ENCODE data around the gene SLC6A6.

Gene SLC6A6

GRCh38 chr3:14402304-14402811 lies at the start of gene SLC6A6:
TSS of gene SLC6A6 (plus strand) at chr3:14402606. CDS start at chr3:14443635, 41,029 bp downstream.
- DNase-seq, result peak; percentile 76 to 87

DNA sequence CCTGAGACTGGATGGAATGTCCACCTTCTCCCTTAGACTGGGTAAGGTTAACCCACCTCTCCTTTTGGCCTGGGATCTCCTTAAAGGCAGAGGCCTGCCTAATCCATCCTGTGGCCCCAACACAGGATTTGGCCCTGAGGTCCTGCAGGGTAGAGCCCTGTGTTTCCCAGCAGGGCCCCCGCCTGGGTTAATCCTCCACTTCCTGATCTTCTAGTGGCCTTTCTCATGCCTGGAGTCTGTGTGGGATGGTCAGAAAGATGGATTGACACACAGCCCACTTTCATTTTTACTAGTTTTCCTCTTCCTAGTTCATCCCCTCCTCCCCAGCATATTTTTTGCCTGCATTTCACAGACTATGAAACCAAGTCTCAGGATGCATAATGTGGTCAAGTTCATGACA lies 48.9 kb upstream of the SLC6A6 start:
- no peak for DNase-seq

DNA sequence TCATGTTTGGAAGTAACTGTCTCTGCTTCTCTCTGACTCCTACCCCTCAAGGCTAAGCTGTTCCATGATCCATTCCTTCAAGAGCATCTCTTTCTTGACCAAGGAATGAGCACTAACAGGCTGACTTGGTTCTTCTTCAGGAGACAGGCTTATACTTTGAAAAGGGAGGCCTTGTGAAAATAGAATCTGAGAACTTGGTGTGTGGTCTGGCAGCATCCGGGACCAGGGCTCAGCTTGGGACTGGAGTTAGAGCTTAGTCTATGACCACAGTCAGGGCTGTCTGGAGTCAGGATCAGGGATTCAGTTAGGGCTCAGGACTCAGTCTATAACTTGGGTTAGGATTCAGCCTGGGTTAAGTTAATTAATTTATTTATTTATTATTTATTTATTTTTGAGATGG lies 44.9 kb upstream of the SLC6A6 start:
- DNase-seq, result no peak

- no peak for DNase-seq
Measured at GRCh38 chr3:14358426-14359211, 43.8 kb upstream of the SLC6A6 start.

- DNase-seq, result no peak
Measured at GRCh38 chr3:14359348-14359747, 43.1 kb upstream of the SLC6A6 start.

DNA sequence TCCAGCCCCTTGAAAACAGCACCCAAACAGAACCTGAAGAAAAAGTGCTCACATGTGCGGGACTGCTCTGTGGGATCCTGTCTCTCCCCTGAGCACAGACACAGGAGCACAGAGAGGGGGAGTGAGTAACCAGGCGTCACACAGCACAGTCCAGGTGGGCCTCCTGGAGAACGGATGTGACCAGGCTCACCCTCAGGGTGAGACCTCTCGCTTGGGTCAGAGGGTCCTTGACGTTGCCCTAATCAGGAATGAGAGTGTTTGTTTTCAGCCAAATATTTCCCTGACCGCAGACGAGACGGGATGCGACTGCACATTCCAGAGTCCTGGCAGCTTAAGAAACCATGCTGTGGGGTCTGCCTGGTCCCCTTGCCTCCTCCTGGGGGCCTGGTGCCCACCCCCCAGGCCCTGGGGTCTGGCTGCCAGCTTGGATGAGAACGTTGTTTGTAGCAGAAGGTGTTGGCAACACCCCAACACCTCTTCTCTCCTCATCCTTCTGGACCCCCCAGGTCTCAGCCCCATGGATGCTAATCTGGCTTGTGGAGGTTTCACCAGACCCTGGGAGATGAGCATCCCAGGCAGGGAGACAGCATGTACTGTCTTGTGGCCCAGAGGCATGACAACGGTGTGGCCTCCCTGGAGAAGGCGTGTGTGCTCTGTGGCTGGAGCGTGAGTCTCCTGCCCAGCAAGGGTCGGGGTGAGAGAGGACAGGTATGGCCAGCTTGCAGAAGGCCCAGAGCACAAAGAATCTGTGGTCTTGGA lies 42.1 kb upstream of the SLC6A6 start:
- no peak for DNase-seq

- DNase-seq, result no peak
Measured at GRCh38 chr3:14361068-14361677, 41.2 kb upstream of the SLC6A6 start.

DNA sequence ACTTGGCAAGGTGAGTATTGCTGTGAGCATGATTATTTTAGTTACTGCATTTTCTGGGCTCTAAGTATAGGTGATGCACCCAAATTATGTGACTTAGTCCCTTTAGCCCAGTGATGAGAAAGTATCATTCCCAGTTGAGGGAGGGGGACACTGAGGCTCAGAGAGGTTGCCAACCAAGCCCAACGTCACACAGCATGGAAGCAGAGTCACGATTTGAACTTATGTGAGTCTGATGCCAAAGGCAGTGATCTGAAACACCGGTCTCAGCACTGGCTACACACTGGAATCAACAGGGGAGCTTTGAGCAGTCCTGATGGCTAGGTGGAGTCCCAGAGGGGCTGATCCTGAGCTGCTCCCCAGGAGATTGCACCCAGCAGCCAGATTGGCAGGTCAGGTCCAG lies 39.5 kb upstream of the SLC6A6 start:
- DNase-seq, result no peak

- DNase-seq, result no peak
Measured at GRCh38 chr3:14363379-14363778, 39.0 kb upstream of the SLC6A6 start.

GRCh38 chr3:14363991-14364390 lies 38.4 kb upstream of the SLC6A6 start:
- no peak for DNase-seq

DNA sequence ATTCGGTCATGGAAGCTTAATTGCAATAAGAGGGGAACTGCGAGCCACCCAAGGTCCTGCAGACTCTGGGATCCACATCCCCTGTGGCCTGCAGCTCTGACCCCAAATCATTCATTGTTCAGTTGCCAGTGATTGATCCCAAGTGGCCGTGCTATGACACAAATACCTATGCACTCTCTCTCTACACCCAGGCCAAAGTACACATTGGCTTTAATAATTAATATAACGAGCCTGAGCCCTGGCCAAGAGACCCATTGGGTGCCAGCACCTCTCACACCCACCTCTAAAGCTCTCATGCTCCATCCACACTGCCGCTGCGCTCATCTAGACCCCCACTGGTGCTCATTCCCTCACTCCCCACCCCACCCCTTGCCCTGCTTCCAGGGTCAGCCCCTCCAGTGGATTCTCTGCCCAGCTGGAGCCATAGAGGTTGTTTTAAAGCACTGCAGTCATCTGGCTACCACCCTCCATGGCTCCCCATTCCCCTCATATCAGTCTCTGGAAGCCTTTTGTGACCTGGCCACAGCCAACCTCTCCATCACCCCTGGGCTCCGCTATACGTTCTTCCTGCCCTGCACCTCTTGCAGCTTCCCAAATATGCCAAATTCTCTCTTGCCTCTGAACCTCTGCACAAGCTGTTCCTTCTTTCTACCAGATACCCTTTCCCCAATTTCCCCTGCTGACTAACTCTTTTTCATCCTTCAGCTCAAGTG lies 37.7 kb upstream of the SLC6A6 start:
- DNase-seq, result no peak

GRCh38 chr3:14366248-14366647 lies 36.2 kb upstream of the SLC6A6 start:
- no peak for DNase-seq

DNA sequence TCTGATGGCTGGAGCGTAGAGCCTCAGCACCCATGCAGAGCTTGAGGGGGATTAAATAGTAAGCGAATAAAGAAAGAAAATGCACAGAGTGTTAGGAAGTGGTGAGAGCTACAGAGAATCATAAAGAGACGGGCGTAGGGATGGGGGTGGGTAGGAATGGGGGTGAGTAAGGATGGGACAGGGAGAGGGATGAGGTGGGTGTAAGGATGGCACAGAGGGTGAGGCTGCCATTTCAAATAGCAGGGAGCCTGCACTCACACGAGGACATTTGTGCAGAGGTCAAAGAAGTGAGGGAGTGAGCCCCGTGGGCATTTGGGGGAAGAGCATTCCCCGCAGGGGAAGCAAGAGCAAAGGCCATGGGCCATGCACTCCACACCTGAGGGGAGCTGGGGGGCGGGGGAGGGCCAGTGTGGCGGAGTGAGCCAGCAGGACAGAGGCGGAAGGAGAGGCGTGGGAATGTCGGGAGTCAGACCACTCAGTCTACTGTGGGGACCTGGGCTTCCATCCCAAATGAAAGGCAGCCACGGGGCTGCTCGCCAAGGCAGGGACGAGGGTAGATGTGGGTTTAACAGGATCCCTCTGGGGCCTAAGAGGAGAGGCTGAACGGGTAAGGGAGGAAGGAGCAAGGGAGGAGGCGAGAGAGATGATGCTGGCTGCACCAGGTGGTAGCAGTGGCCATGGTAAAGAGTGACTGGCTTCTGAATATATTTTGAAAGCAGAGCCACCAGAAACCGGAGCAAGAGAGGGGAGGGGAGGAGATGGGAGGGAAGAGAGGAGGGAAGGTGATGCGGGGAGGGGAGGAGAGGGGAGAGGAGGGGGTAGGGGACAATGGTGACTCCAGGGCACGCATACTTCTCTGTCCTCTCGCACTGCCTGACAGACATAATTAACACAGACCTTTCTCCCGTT lies 35.2 kb upstream of the SLC6A6 start:
- DNase-seq, result no peak

DNA sequence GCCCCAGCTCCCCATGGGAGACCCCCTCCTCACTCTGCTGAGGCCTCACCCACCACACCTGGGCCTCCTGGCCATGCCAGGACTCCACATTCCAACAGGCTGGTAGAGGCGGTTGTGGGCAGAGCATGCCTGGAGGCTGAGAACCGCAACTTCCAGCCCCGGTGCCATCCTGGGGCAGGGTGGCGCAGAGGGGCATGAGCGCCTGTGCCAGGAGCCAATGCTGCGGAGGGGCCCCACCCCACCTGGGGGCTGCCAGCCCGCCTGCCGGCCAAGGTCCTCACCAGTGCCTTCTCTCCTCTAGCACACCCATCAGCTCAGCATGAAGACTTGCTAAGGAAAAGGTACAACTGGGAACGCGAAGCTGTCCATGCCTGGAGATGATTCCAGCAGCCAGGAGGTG lies 34.3 kb upstream of the SLC6A6 start:
- no peak for DNase-seq

DNA sequence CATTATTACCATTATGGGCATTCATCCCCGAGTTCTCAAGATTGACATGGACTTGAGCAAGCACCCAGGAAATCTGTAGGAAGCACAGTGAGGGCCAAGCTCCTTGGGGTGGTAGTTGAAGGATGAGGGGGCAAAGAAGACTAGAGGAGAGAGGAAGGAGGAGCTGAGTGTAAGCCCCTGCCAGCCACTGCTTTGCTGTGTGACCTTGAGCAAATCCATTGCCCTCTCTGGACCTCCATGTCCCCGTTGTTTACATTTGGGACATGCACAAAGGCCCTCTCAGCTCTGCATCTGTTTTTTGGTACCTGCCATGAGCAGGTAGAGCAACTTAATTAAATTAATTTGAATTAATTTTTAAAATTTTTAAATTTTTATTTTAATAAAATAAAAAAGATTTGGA lies 33.5 kb upstream of the SLC6A6 start:
- no peak for DNase-seq

GRCh38 chr3:14369675-14370669 lies 32.4 kb upstream of the SLC6A6 start:
- no peak for DNase-seq

DNA sequence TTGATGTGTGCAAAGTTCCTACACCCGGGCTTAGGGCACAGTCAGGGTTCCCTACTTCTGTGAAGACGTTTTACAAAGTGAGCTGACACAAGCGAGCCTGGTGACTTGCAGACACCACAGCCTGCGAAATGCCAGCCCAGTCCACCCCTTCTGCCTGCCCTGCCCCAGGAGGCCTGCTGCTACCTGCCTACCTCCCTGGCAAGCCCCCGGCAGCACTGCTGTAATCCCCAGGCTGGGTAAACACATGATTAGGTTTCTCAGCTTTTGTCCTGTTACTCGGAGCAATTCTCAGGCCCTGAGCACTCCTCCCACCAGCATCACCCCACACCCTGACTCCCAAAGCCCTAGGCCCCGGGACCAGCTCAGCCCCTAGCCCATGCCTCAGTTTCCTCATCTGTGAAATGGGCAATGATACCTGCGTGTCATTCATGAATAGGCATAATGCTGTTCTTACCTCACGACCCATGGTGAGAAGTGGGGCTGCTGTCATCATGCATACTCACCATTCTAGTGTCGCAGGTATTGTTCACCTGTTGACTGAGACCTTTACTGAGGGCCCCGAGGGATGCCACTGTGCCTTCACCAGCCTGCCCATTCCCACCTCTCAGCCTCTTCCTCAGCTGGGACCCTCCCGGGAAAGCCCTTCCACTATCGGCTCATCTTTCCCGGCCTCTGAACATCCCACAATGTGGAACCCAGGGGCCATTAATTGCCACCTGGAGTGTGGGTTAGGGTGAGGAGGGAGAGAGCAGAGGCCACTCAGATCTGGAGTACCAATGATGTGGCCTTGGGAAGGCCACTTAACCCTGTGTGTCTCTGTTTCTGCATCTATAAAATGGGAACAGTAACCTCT lies 31.5 kb upstream of the SLC6A6 start:
- no peak for DNase-seq

DNA sequence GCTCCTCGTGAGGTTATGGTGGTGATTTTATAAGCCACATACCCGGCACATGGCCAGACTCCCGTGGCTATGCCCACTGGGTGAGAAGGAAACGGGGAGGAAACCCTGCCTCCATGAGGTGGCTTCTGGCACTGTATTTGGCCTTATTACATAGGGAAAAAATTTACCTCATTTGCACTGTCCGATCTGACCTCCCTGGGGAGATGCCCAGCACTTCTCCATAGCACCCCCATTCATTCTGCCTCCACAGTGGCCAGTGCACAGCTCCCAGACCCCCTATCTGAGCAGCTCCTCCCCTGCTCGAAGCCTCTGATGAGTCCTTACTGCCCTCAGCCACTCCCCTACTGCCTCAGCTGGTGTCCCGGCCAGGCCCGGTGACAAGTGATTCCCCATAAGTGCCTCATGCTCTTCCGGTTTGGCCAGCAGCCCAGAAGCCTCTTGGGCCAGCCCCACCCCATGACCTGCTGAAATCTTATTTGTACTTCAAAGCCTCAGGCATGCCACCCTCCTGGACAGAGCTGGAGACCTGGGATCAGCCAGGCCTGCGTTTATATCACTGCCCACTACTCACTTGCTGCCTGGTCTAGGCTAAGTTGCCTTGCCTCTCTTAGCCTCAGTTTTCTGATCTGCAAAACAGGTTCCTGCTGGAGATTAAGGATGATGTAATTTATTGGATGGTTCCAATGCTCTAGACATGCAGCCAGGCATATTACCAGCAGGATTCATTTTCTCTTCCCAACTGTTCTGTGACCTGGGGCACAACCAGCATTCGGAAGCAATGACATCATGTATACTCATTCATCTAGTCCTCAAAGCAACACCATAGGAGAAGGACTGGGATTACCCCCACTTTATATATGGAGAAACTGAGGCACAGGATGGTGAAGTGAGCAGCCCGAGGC lies 30.6 kb upstream of the SLC6A6 start:
- DNase-seq, result no peak
